A673 (cell line): Measurements from ENCODE around the gene CPTP.

Experiments
- CTCF ChIP-seq: fragments of 300-800, 200-600 bp; sonication (generic); conservative IDR thresholded peaks from 2 replicates; pipeline ENCODE4 v1.5.1; 2017; ENCODE audit warnings: low read depth, mild to moderate bottlenecking, antibody characterized with exemption, low read length, moderate library complexity, mixed read lengths
- EZH2 ChIP-seq: fragments of 200-600 bp; sonication (generic); IDR thresholded peaks from 2 replicates; pipeline ENCODE4 v1.6.1; 2017; ENCODE audit warnings: borderline replicate concordance, low read depth, mild to moderate bottlenecking, mixed read lengths, antibody characterized with exemption, low read length; ENCODE audit not compliant: poor library complexity, severe bottlenecking

GRCh38 chr1:1295154-1295923 is 29.3 kb upstream of the CPTP start:
- no peak for TF ChIP-seq CTCF
- no peak for TF ChIP-seq EZH2
